SK-N-SH (cell line): ENCODE measurements around the gene LRFN4. TPM values are rescaled to one million over a fixed set of nuclear protein-coding genes. Genes with fewer than 3 reads are reported as not detected.

ENCODE experiments used
- CTCF ChIA-PET: fragments of 300-600, 350-600 bp; formaldehyde crosslinking; extraction: SDS; loops from one replicate; lab custom pipeline; 2021; lab: Yijun Ruan, JAX
- POLR2A ChIA-PET: fragments of 350-600 bp; sonication (Branson Sonifier 250); formaldehyde crosslinking; extraction: SDS; loops from one replicate; lab custom pipeline; 2020; ENCODE audit warnings: antibody characterized with exemption, inconsistent platforms; lab: Yijun Ruan, JAX
- DNase-seq: peaks from one replicate; pipeline ENCODE4 v3.0.0; 2012
- H2AFZ ChIP-seq: fragments of 200-600 bp; sonication (generic); 2 replicates; pipeline ENCODE4 v1.8.1; 2016; ENCODE audit warnings: antibody characterized with exemption, mild to moderate bottlenecking, low read depth
- H3F3A ChIP-seq: fragments of 200-600 bp; sonication (generic); replicated peaks from 2 replicates; pipeline ENCODE3; 2016; ENCODE audit warnings: antibody characterized with exemption, mild to moderate bottlenecking; ENCODE audit not compliant: insufficient read depth
- H3K27ac ChIP-seq, 2 experiments: fragments of 200-500 bp in 1 of 2; fragments of 200-600 bp in 1 of 2; sonication (Bioruptor generic) in 1 of 2; sonication (generic), shearing (Covaris generic) in 1 of 2; 2 replicates each; pipeline versions ENCODE4 v1.5.1 to v1.6.1; 2014 to 2016; ENCODE audit warnings: low read depth in 2 of 2, inconsistent platforms in 1 of 2, low read length in 1 of 2, mild to moderate bottlenecking in 1 of 2, mixed read lengths in 1 of 2
- H3K27me3 ChIP-seq: fragments of 200-600 bp; sonication (generic), shearing (Covaris generic); 2 replicates; pipeline ENCODE4 v1.6.1; 2016; ENCODE audit warnings: mixed run types; ENCODE audit not compliant: insufficient read depth
- H3K36me3 ChIP-seq, 2 experiments: fragments of 200-500 bp in 1 of 2; fragments of 200-600 bp in 1 of 2; sonication (Bioruptor generic) in 1 of 2; sonication (generic) in 1 of 2; replicated peaks in 1 of 2; 2 replicates each; pipeline versions ENCODE3 to v1.5.1; 2014 to 2016; ENCODE audit warnings: low read length in 1 of 2, mild to moderate bottlenecking in 1 of 2; ENCODE audit not compliant: insufficient read depth in 2 of 2, control insufficient read depth in 1 of 2
- H3K4me1 ChIP-seq, 2 experiments: fragments of 200-500 bp in 1 of 2; fragments of 200-600 bp in 1 of 2; sonication (Bioruptor generic) in 1 of 2; sonication (generic), shearing (Covaris generic) in 1 of 2; 2 replicates each; pipeline versions ENCODE4 v1.5.1 to v1.6.1; 2014 to 2016; ENCODE audit warnings: low read depth in 1 of 2, low read length in 1 of 2, mixed run types in 1 of 2; ENCODE audit not compliant: insufficient read depth in 2 of 2, control insufficient read depth in 1 of 2
- H3K4me2 ChIP-seq: fragments of 200-600 bp; sonication (generic), shearing (Covaris generic); 2 replicates; pipeline ENCODE4 v1.6.1; 2017; ENCODE audit warnings: mixed run types
- H3K4me3 ChIP-seq, 2 experiments: fragments of 200-500 bp in 1 of 2; fragments of 200-600 bp in 1 of 2; sonication (Bioruptor generic) in 1 of 2; sonication (generic), shearing (Covaris generic) in 1 of 2; 2 replicates each; pipeline versions ENCODE4 v1.5.1 to v1.8.1; 2014 to 2016; ENCODE audit warnings: low read depth in 2 of 2, inconsistent platforms in 1 of 2, low read length in 1 of 2, mild to moderate bottlenecking in 1 of 2, mixed read lengths in 1 of 2, moderate library complexity in 1 of 2
- H3K79me2 ChIP-seq: fragments of 200-600 bp; sonication (generic); 2 replicates; pipeline ENCODE4 v1.8.1; 2017; ENCODE audit warnings: mild to moderate bottlenecking; ENCODE audit not compliant: insufficient read depth
- H3K9ac ChIP-seq: fragments of 200-600 bp; sonication (generic); 2 replicates; pipeline ENCODE4 v1.6.1; 2017; ENCODE audit warnings: mixed run types
- H3K9me2 ChIP-seq: fragments of 200-600 bp; sonication (generic); 2 replicates; pipeline ENCODE4 v1.6.1; 2017; ENCODE audit warnings: mixed run types
- H3K9me3 ChIP-seq: fragments of 200-600 bp; sonication (generic); 2 replicates; pipeline ENCODE4 v1.6.1; 2017; ENCODE audit warnings: mixed run types, mild to moderate bottlenecking, moderate library complexity
- H4K20me1 ChIP-seq: fragments of 200-600 bp; sonication (generic); 2 replicates; pipeline ENCODE4 v1.6.1; 2017; ENCODE audit warnings: mild to moderate bottlenecking, mixed run types; ENCODE audit not compliant: insufficient read depth
- CTCF ChIP-seq: fragments of 200-600 bp; sonication (generic); IDR thresholded peaks from 2 replicates; pipeline ENCODE4 v1.6.1; 2017; ENCODE audit warnings: antibody characterized with exemption, mild to moderate bottlenecking, moderate library complexity
- ELF1 ChIP-seq: IDR thresholded peaks from 2 replicates; pipeline ENCODE4 v1.4.0; 2012
- EP300 ChIP-seq, 2 experiments: IDR thresholded peaks; 2 replicates each; pipeline versions ENCODE4 v1.4.0 to v1.6.1; 2012; ENCODE audit warnings: borderline replicate concordance in 1 of 2, low read depth in 1 of 2, low read length in 1 of 2
- FOSL2 ChIP-seq: IDR thresholded peaks from 2 replicates; pipeline ENCODE4 v1.4.0; 2012; ENCODE audit warnings: low read depth, mild to moderate bottlenecking, moderate library complexity, borderline replicate concordance
- GABPA ChIP-seq: IDR thresholded peaks from 2 replicates; pipeline ENCODE4 v1.4.0; 2012; ENCODE audit warnings: low read depth, mild to moderate bottlenecking
- JUND ChIP-seq: IDR thresholded peaks from 2 replicates; pipeline ENCODE4 v1.4.0; 2012
- MAX ChIP-seq: IDR thresholded peaks from 2 replicates; pipeline ENCODE4 v1.4.0; 2012; ENCODE audit warnings: low read depth
- MEF2A ChIP-seq: IDR thresholded peaks from 2 replicates; pipeline ENCODE4 v1.4.0; 2012; ENCODE audit warnings: low read depth, borderline replicate concordance
- MXI1 ChIP-seq: IDR thresholded peaks from 2 replicates; pipeline ENCODE4 v1.6.1; 2012; ENCODE audit warnings: mild to moderate bottlenecking, low read depth, low read length, improper control_type of control experiment
- NFIC ChIP-seq: IDR thresholded peaks from 2 replicates; pipeline ENCODE4 v1.4.0; 2012; ENCODE audit warnings: borderline replicate concordance
- NRF1 ChIP-seq: IDR thresholded peaks from 2 replicates; pipeline ENCODE4 v1.6.1; 2012; ENCODE audit warnings: low read depth, mild to moderate bottlenecking, low read length
- POLR2AphosphoS5 ChIP-seq: IDR thresholded peaks from 2 replicates; pipeline ENCODE4 v1.6.1; 2012; ENCODE audit warnings: low read depth, low read length
- RAD21 ChIP-seq: IDR thresholded peaks from 2 replicates; pipeline ENCODE4 v1.6.1; 2012; ENCODE audit warnings: mild to moderate bottlenecking, low read length
- RCOR1 ChIP-seq: fragments of 150-350 bp; IDR thresholded peaks from 2 replicates; pipeline ENCODE4 v1.6.1; 2017; ENCODE audit warnings: antibody characterized with exemption, low read length
- RFX5 ChIP-seq: IDR thresholded peaks from 2 replicates; pipeline ENCODE4 v1.6.1; 2012; ENCODE audit warnings: mild to moderate bottlenecking, improper control_type of control experiment, low read length
- SIN3A ChIP-seq: IDR thresholded peaks from 2 replicates; pipeline ENCODE4 v1.6.1; 2012; ENCODE audit warnings: low read depth, mild to moderate bottlenecking, low read length, moderate library complexity, borderline replicate concordance
- TAF1 ChIP-seq: IDR thresholded peaks from 2 replicates; pipeline ENCODE4 v1.6.1; 2012; ENCODE audit warnings: low read depth, mild to moderate bottlenecking, low read length, moderate library complexity, borderline replicate concordance
- YY1 ChIP-seq: IDR thresholded peaks from 2 replicates; pipeline ENCODE4 v1.4.0; 2012; ENCODE audit warnings: low read depth, mild to moderate bottlenecking
- WGBS: methylation state at CpG from one replicate; pipeline ENCODE4 v1.1.6; 2017; ENCODE audit warnings: low lambda C conversion rate; 5-methylcytosine and 5-hydroxymethylcytosine counted together
- polyA plus RNA-seq, 3 experiments: library from polyadenylated mRNA; depleted of rRNA; stranded (reverse); fragments of >200 nt; gene quantifications; 2 replicates each; pipeline ENCODE4 v1.2.3, GENCODE V29; 2012
- TF ChIP-seq, protein P1 (sequence below): IDR thresholded peaks from 2 replicates; pipeline ENCODE4 v1.4.0; 2012; ENCODE audit warnings: low read depth, borderline replicate concordance

Gene LRFN4
- polyA plus RNA-seq, 1 of the 3 experiments (the other 2 are of a cell fraction), result 15.9 TPM

GRCh38 chr11:66868082-66868725 lies 11.3 kb downstream of the LRFN4 start:
- H2AFZ ChIP-seq, result no peak overlapping the region
- WGBS, result 97% methylated on average over 11 of the region's 13 CpGs
- ChIA-PET CTCF (interaction anchor here (1.1 kb wide), 1 partner anchor 16 kb away, joined by 3 read pairs; no protein-coding TSS in a partner anchor), POLR2A (no interaction called here)
- no peaks in the 10 kb centered on the region for H3K36me3 ChIP-seq
- no peaks in the 10 kb centered on the region for H3K9me3 ChIP-seq
- no peak overlapping the region for H3K4me2 ChIP-seq
- no peaks in the 10 kb centered on the region for H3K79me2 ChIP-seq
- no peaks in the 10 kb centered on the region for H3K4me1 ChIP-seq
- TF ChIP-seq MXI1 (no peak), FOSL2 (no peak), POLR2AphosphoS5 (no peak), EP300 (IDR thresholded peaks at IDR 0.05; ENCODE audit: borderline replicate concordance in 1 of 2, low read depth in 1 of 2, low read length in 1 of 2) (no peak), RCOR1 (no peak), NRF1 (no peak), MAX (no peak), RAD21 (no peak), SIN3A (no peak), ELF1 (no peak), YY1 (no peak), NFIC (no peak), TAF1 (no peak), MEF2A (no peak), JUND (no peak), RFX5 (no peak), GABPA (no peak)
- TF ChIP-seq, protein P1, sequence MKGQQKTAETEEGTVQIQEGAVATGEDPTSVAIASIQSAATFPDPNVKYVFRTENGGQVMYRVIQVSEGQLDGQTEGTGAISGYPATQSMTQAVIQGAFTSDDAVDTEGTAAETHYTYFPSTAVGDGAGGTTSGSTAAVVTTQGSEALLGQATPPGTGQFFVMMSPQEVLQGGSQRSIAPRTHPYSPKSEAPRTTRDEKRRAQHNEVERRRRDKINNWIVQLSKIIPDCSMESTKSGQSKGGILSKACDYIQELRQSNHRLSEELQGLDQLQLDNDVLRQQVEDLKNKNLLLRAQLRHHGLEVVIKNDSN, result no peak
- H3K9ac ChIP-seq, result no peak overlapping the region
- H3K27me3 ChIP-seq, result no peaks in the 10 kb centered on the region
- H3K9me2 ChIP-seq, result no peaks in the 10 kb centered on the region
- no peak overlapping the region for H3K4me3 ChIP-seq
- H4K20me1 ChIP-seq, result no peaks in the 10 kb centered on the region
- no peak for DNase-seq
- no peak overlapping the region for H3K27ac ChIP-seq
- no peaks in the 10 kb centered on the region for H3F3A ChIP-seq

GRCh38 chr11:66868726-66869566 lies 12.1 kb downstream of the LRFN4 start:
- 82% methylated on average over 11 of the region's 27 CpGs for WGBS
- H3K36me3 ChIP-seq, result no peaks in the 10 kb centered on the region
- no peak overlapping the region for H3K4me2 ChIP-seq
- ChIA-PET POLR2A (no interaction called here), CTCF (interaction anchor here (1.2 kb wide), 1 partner anchor 10 kb away, joined by 3 read pairs; no protein-coding TSS in a partner anchor)
- H2AFZ ChIP-seq, result no peak overlapping the region
- H3K4me1 ChIP-seq, result no peaks in the 10 kb centered on the region
- peak; percentile 71 for DNase-seq
- no peak overlapping the region for H3K9ac ChIP-seq
- H3K27ac ChIP-seq, result no peak overlapping the region
- no peaks in the 10 kb centered on the region for H3F3A ChIP-seq
- no peaks in the 10 kb centered on the region for H3K9me2 ChIP-seq
- no peaks in the 10 kb centered on the region for H3K9me3 ChIP-seq
- H3K79me2 ChIP-seq, result no peaks in the 10 kb centered on the region
- no peaks in the 10 kb centered on the region for H3K27me3 ChIP-seq
- no peaks in the 10 kb centered on the region for H4K20me1 ChIP-seq
- no peak overlapping the region for H3K4me3 ChIP-seq
- 0 out of 2 replicates have a peak, but pooled peaks have one; percentile 12 for TF ChIP-seq CTCF
- no peak for TF ChIP-seq RFX5
